ENCODE measurements around the gene MOCS2. TPM values are rescaled to one million over a fixed set of nuclear protein-coding genes. Genes with fewer than 3 reads are reported as not detected.

MOCS2 gene
- total and polyA plus RNA-seq, 2 of the 8 experiments (the other 6 are each of a cell fraction or from before 2014, with no cell fraction given), result 6.7 to 16.1 TPM

GRCh38 chr5:53113947-53114346 lies 4.4 kb upstream of the MOCS2 start (continued):
- TF ChIP-seq POU5F1 (IDR thresholded peaks at IDR 0.05; ENCODE audit: low read depth, low read length) (no peak), SIN3A (conservative IDR thresholded peaks at IDR 0.05 in 1 of 2, IDR thresholded peaks at IDR 0.05 in 1 of 2; ENCODE audit: low read depth in 1 of 2, low read length in 2 of 2) (no peak), KDM1A (IDR thresholded peaks at IDR 0.05; ENCODE audit: borderline replicate concordance, low read length) (no peak), BRCA1 (IDR thresholded peaks at IDR 0.05; ENCODE audit: low read depth, low read length) (no peak)
